ENCODE data around the gene PLEKHG3. TPM values are rescaled to one million over a fixed set of nuclear protein-coding genes. Genes with fewer than 3 reads are reported as not detected.

The PLEKHG3 gene
- polyA plus RNA-seq, 3 donors, result 6.3 to 21.6 (median 13.0) TPM

GRCh38 chr14:64769096-64770020, 65.1 kb downstream of the PLEKHG3 start:
- Histone ChIP-seq H3K4me3 (replicated peaks in 1 of 3; ENCODE audit: low read depth in 2 of 3, low read length in 3 of 3) (no peak overlapping the region), H3K9ac (ENCODE audit: insufficient read depth, low read length, poor library complexity, severe bottlenecking) (no peak overlapping the region), H2AFZ (ENCODE audit: insufficient read depth, low read depth, low read length, poor library complexity, severe bottlenecking) (no peak overlapping the region), H3K4me1 (ENCODE audit: control insufficient read depth in 1 of 2, insufficient read depth in 2 of 2, low read length in 2 of 2) (peaks cover 4 to 5% of the 10 kb centered on the region in 2 donors), H3K9me3 (replicated peaks in 1 of 2; ENCODE audit: control insufficient read depth in 1 of 2, insufficient read depth in 1 of 2, low read length in 2 of 2) (peaks cover 0 to 14% of the 10 kb centered on the region in 2 donors), H3K27ac (ENCODE audit: low read depth in 1 of 2, low read length in 2 of 2) (no peak overlapping the region), H3K36me3 (replicated peaks in 1 of 2; ENCODE audit: control insufficient read depth in 1 of 2, insufficient read depth in 2 of 2, low read length in 2 of 2) (no peaks in the 10 kb centered on the region), H3K4me2 (replicated peaks; ENCODE audit: extremely low read depth, low read length, poor library complexity, severe bottlenecking) (no peak overlapping the region), H3K79me2 (ENCODE audit: insufficient read depth, low read length) (no peaks in the 10 kb centered on the region), H3K27me3 (ENCODE audit: control insufficient read depth in 2 of 2, insufficient read depth in 2 of 2, low read length in 2 of 2) (no peaks in the 10 kb centered on the region), H4K20me1 (ENCODE audit: insufficient read depth, low read length) (no peaks in the 10 kb centered on the region)
- H3K36me3 Mint-ChIP-seq, result no peaks in the 10 kb centered on the region
- 97% methylated on average over 13 of the region's 17 CpGs for WGBS (ENCODE audit: insufficient coverage)
- no peak overlapping the region for H3K4me3 Mint-ChIP-seq
- H3K27ac Mint-ChIP-seq, result no peak overlapping the region
- H3K27me3 Mint-ChIP-seq (ENCODE audit: low read depth in 3 of 3), result peaks cover 0 to 8% (median 7%) of the 10 kb centered on the region in 3 donors
- DNase-seq, result no peak
- TF ChIP-seq CTCF (IDR thresholded peaks at IDR 0.05), result no peak
- H3K4me1 Mint-ChIP-seq, result peaks cover 4% of the 10 kb centered on the region
- H3K9me3 Mint-ChIP-seq, result peaks cover 0 to 14% (median 6%) of the 10 kb centered on the region in 7 donors
- intact Hi-C loops (cut with micrococcal nuclease), result no loop called here

GRCh38 chr14:64770751-64771150, 66.5 kb downstream of the PLEKHG3 start:
- H3K4me3 ChIP-seq (replicated peaks in 1 of 3; ENCODE audit: low read depth in 2 of 3, low read length in 3 of 3), result no peak overlapping the region
- no peaks in the 10 kb centered on the region for H3K36me3 ChIP-seq (replicated peaks in 1 of 2; ENCODE audit: control insufficient read depth in 1 of 2, insufficient read depth in 2 of 2, low read length in 2 of 2)
- WGBS (ENCODE audit: insufficient coverage), result 97% methylated on average over 18 of the region's 18 CpGs
- peaks cover 0 to 17% of the 10 kb centered on the region in 2 donors for H3K9me3 ChIP-seq (replicated peaks in 1 of 2; ENCODE audit: control insufficient read depth in 1 of 2, insufficient read depth in 1 of 2, low read length in 2 of 2)
- no peak overlapping the region for H3K4me2 ChIP-seq (replicated peaks; ENCODE audit: extremely low read depth, low read length, poor library complexity, severe bottlenecking)
- TF ChIP-seq CTCF (IDR thresholded peaks at IDR 0.05), result no peak
- H3K9ac ChIP-seq (ENCODE audit: insufficient read depth, low read length, poor library complexity, severe bottlenecking), result no peak overlapping the region
- intact Hi-C loops (cut with micrococcal nuclease), result no loop called here
- H3K27me3 Mint-ChIP-seq (ENCODE audit: low read depth in 3 of 3), result peaks cover 0 to 4% (median 3%) of the 10 kb centered on the region in 3 donors
- H3K4me1 Mint-ChIP-seq, result no peaks in the 10 kb centered on the region
- no peaks in the 10 kb centered on the region for H3K4me1 ChIP-seq (ENCODE audit: control insufficient read depth in 1 of 2, insufficient read depth in 2 of 2, low read length in 2 of 2)
- H3K27me3 ChIP-seq (ENCODE audit: control insufficient read depth in 2 of 2, insufficient read depth in 2 of 2, low read length in 2 of 2), result no peaks in the 10 kb centered on the region
- no peak for DNase-seq
- H3K79me2 ChIP-seq (ENCODE audit: insufficient read depth, low read length), result no peaks in the 10 kb centered on the region
- H3K27ac Mint-ChIP-seq, result no peak overlapping the region
- peaks cover 2 to 22% (median 13%) of the 10 kb centered on the region in 7 donors for H3K9me3 Mint-ChIP-seq
- H2AFZ ChIP-seq (ENCODE audit: insufficient read depth, low read depth, low read length, poor library complexity, severe bottlenecking), result no peak overlapping the region
- H3K4me3 Mint-ChIP-seq, result no peak overlapping the region
- H4K20me1 ChIP-seq (ENCODE audit: insufficient read depth, low read length), result no peaks in the 10 kb centered on the region
- H3K36me3 Mint-ChIP-seq, result no peaks in the 10 kb centered on the region
- no peak overlapping the region for H3K27ac ChIP-seq (ENCODE audit: low read depth in 1 of 2, low read length in 2 of 2)

All from CD14-positive monocyte (primary cell).